Panc1 (cell line): ENCODE results near the gene BUD31.

Source experiments
- CTCF ChIP-seq: fragments of 450-650 bp; IDR thresholded peaks from 2 replicates; pipeline ENCODE4 v1.5.1; 2017; ENCODE audit warnings: mild to moderate bottlenecking
- POLR2AphosphoS5 ChIP-seq: IDR thresholded peaks from 2 replicates; pipeline ENCODE4 v1.6.1; 2012; ENCODE audit warnings: mild to moderate bottlenecking, low read depth, low read length, moderate library complexity
- TCF7L2 ChIP-seq: IDR thresholded peaks from 2 replicates; pipeline ENCODE4 v1.6.1; 2011; ENCODE audit warnings: mild to moderate bottlenecking, low read depth, low read length, inconsistent platforms

GRCh38 chr7:99372275-99373090, 36.3 kb upstream of the BUD31 start:
- TF ChIP-seq CTCF: no peak
- 0 out of 2 replicates have a peak, but pooled peaks have one; percentile 38 for TF ChIP-seq TCF7L2
- no peak for TF ChIP-seq POLR2AphosphoS5
